HUDEP-2 (cell line): ENCODE measurements around the gene TPRN.

Experiments
- DNase-seq, 76 experiments: peaks; one replicate each; lab custom pipeline; 2025; ENCODE audit not compliant: unreplicated experiment in 76 of 76; lab: John Stamatoyannopoulos, UW

The TPRN gene

GRCh38 chr9:137175345-137175961, 25.1 kb downstream of the TPRN start:
- DNase-seq, result no peak

- no peak for DNase-seq
These were observed 25.7 kb downstream of the TPRN start for GRCh38 chr9:137174722-137175293.

- DNase-seq, result no peak
These were observed 26.5 kb downstream of the TPRN start for GRCh38 chr9:137173796-137174664.

- DNase-seq, result no peak
These were observed 27.4 kb downstream of the TPRN start for GRCh38 chr9:137172901-137173795.

- DNase-seq, result no peak
These were observed 29.2 kb downstream of the TPRN start for GRCh38 chr9:137171149-137171900.

GRCh38 chr9:137170486-137171148, 29.9 kb downstream of the TPRN start:
- no peak for DNase-seq

- DNase-seq, result no peak
These were observed 30.6 kb downstream of the TPRN start, which contains the start of gene LRRC26 for GRCh38 chr9:137169896-137170358. TSS of gene LRRC26 (minus strand) at chr9:137170051. CDS start at chr9:137169943, 108 bp downstream.

- DNase-seq, result peak in 45 of 76 experiments; percentile 11 to 61 (median 28)
These were observed 31.4 kb downstream of the TPRN start for GRCh38 chr9:137168904-137169856.

- peak in 8 of 76 experiments; percentile 19 to 60 (median 35) for DNase-seq
These were observed 32.0 kb downstream of the TPRN start for GRCh38 chr9:137168573-137168903.

- peak in 49 of 76 experiments; percentile 5 to 71 (median 41) for DNase-seq
These were observed 32.6 kb downstream of the TPRN start for GRCh38 chr9:137167747-137168572.

- DNase-seq, result peak in 2 of 76 experiments; percentile 5 to 34
These were observed 33.2 kb downstream of the TPRN start for GRCh38 chr9:137167277-137167746.

GRCh38 chr9:137166380-137167229, 33.9 kb downstream of the TPRN start:
- DNase-seq, result no peak

- DNase-seq, result no peak
These were observed 35.2 kb downstream of the TPRN start for GRCh38 chr9:137165250-137165836.

GRCh38 chr9:137164370-137165249, 35.9 kb downstream of the TPRN start:
- DNase-seq, result no peak

- no peak for DNase-seq
These were observed 36.7 kb downstream of the TPRN start for GRCh38 chr9:137163805-137164204.
